NB4 (cell line): ENCODE measurements around the gene PURB.

ENCODE experiments used
- DNase-seq: peaks from one replicate; pipeline ENCODE4 v3.0.0; 2010; ENCODE audit warnings: low read depth
- H3K4me3 ChIP-seq: one replicate; pipeline ENCODE4 v1.5.1; 2011; ENCODE audit warnings: mild to moderate bottlenecking, low read depth, low read length, moderate library complexity
- CTCF ChIP-seq: IDR thresholded peaks from one replicate; pipeline ENCODE4 v1.5.1; 2012; ENCODE audit warnings: low read depth, low read length
- MAX ChIP-seq: IDR thresholded peaks from 2 replicates; pipeline ENCODE4 v1.6.1; 2011; ENCODE audit warnings: low read depth, low read length
- MYC ChIP-seq: IDR thresholded peaks from 2 replicates; pipeline ENCODE4 v1.6.1; 2011; ENCODE audit warnings: low read depth, low read length
- POLR2A ChIP-seq: IDR thresholded peaks from 2 replicates; pipeline ENCODE4 v1.6.1; 2011; ENCODE audit warnings: mild to moderate bottlenecking; ENCODE audit not compliant: insufficient read length; ENCODE audit errors: extremely low read depth

PURB gene

GRCh38 chr7:44911911-44912310 is 26.6 kb upstream of the PURB start:
- TF ChIP-seq CTCF (no peak), MYC (no peak), MAX (no peak), POLR2A (no peak)
- DNase-seq: no peak
- no peak overlapping the region for H3K4me3 ChIP-seq

- peak; percentile 59 for DNase-seq
- no peak overlapping the region for H3K4me3 ChIP-seq
- TF ChIP-seq POLR2A (no peak), MYC (no peak), CTCF (no peak), MAX (no peak)
Observed at GRCh38 chr7:44909596-44910389, 24.5 kb upstream of the PURB start.

GRCh38 chr7:44906965-44907364 is 21.6 kb upstream of the PURB start:
- no peak overlapping the region for H3K4me3 ChIP-seq
- DNase-seq: no peak
- TF ChIP-seq MYC (no peak), CTCF (no peak), MAX (no peak), POLR2A (no peak)

GRCh38 chr7:44905002-44905635 is 19.8 kb upstream of the PURB start:
- no peak for DNase-seq
- no peak for TF ChIP-seq MAX
- no peak for TF ChIP-seq CTCF
- no peak for TF ChIP-seq MYC
- TF ChIP-seq POLR2A: no peak
- H3K4me3 ChIP-seq: no peak overlapping the region

- H3K4me3 ChIP-seq: no peak overlapping the region
- TF ChIP-seq MYC (no peak), POLR2A (no peak), MAX (no peak), CTCF (no peak)
- no peak for DNase-seq
Observed at GRCh38 chr7:44899443-44899842, 14.1 kb upstream of the PURB start.
